ENCODE data around the gene ARHGEF25. TPM values are rescaled to one million over a fixed set of nuclear protein-coding genes. Genes with fewer than 3 reads are reported as not detected.

Gene ARHGEF25
- polyA plus RNA-seq, 1 experiment = 26.0 TPM

- POLR2A ChIA-PET = no interaction called here
- TF ChIP-seq CTCF (IDR thresholded peaks at IDR 0.05; ENCODE audit: insufficient read depth, low read depth, low read length) = no peak
- Histone ChIP-seq H3K27me3 (ENCODE audit: control insufficient read depth, insufficient read depth, low read length) (peaks cover 33% of the 10 kb centered on the region), H3K36me3 (ENCODE audit: control insufficient read depth, insufficient read depth, low read length) (no peaks in the 10 kb centered on the region), H3K4me3 (ENCODE audit: low read depth, low read length) (no peak overlapping the region)
- DNase-seq (ENCODE audit: low read depth) = no peak
- CTCF ChIA-PET = interaction anchor here (0.6 to 17.5 kb wide), 14 partner anchors 10 to 170 kb away, joined by 3 to 257 read pairs (median 4); partner anchors contain the start of genes ARHGEF25, B4GALNT1 and PIP4K2C
Measured at GRCh38 chr12:57622293-57623245, 11.3 kb downstream of the ARHGEF25 start.

DNA sequence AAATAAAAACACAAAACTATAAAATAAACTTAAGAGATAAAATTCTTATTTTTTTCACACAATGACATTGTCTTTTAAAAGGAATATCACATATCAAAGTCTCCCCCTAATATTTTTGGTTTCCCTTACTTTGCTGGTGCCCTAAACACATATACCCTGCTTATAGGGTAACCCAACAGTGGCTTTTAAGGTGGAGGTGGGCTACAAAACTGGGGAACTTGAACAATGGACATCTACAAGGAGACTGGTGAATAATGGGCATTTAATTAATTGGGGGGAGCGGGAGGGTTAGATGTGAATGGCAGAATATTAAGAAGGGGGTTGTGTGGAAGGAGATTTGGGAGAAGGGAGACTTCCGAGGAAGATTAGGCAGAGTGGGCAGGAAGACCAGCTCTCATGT, 12.2 kb downstream of the ARHGEF25 start:
- Histone ChIP-seq H3K36me3 (ENCODE audit: control insufficient read depth, insufficient read depth, low read length) (no peaks in the 10 kb centered on the region), H3K27me3 (ENCODE audit: control insufficient read depth, insufficient read depth, low read length) (peaks cover 36% of the 10 kb centered on the region), H3K4me3 (ENCODE audit: low read depth, low read length) (no peak overlapping the region)
- no peak for DNase-seq (ENCODE audit: low read depth)
- POLR2A ChIA-PET = no interaction called here
- no peak for TF ChIP-seq CTCF (IDR thresholded peaks at IDR 0.05; ENCODE audit: insufficient read depth, low read depth, low read length)
- CTCF ChIA-PET = interaction anchor here (1.2 to 17.5 kb wide), 4 partner anchors 9 to 41 kb away, joined by 3 to 257 read pairs (median 18); partner anchors contain the start of genes ARHGEF25 and B4GALNT1

DNA sequence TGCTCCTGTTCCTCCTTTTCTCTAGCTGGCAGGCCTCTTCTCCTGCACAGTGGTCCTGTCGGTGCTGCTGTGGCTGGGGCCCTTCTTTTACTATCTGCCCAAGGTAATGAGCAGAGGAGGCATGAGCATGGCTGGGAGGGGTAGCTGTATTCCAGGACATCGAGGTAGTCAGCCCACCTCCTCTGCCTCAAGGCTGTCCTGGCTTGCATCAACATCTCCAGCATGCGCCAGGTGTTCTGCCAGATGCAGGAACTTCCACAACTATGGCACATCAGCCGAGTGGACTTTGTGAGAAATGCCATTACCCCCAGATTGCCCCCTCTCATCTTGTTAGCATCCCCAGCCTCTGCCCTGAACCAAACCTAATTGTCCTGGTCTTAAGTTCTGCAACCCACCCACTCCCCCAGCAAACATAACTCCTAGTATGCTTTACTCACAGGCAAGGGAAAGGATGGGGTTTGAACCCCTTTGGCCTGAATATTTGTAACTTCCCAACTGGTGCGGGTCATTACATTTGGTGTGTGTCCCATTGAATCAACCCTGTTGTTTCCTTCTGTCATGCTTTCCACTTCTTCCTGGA, 12.7 kb downstream of the ARHGEF25 start:
- DNase-seq (ENCODE audit: low read depth) = no peak
- Histone ChIP-seq H3K27me3 (ENCODE audit: control insufficient read depth, insufficient read depth, low read length) (peaks cover 38% of the 10 kb centered on the region), H3K4me3 (ENCODE audit: low read depth, low read length) (no peak overlapping the region), H3K36me3 (ENCODE audit: control insufficient read depth, insufficient read depth, low read length) (no peaks in the 10 kb centered on the region)
- no peak for TF ChIP-seq CTCF (IDR thresholded peaks at IDR 0.05; ENCODE audit: insufficient read depth, low read depth, low read length)
- ChIA-PET POLR2A (no interaction called here), CTCF (interaction anchor here (1.2 to 17.5 kb wide), 3 partner anchors 9 to 42 kb away, joined by 6 to 257 read pairs (median 8); partner anchors contain the start of genes B4GALNT1 and PIP4K2C)

- no peak for DNase-seq (ENCODE audit: low read depth)
- Histone ChIP-seq H3K4me3 (ENCODE audit: low read depth, low read length) (no peak overlapping the region), H3K27me3 (ENCODE audit: control insufficient read depth, insufficient read depth, low read length) (peaks cover 38% of the 10 kb centered on the region), H3K36me3 (ENCODE audit: control insufficient read depth, insufficient read depth, low read length) (no peaks in the 10 kb centered on the region)
- no peak for TF ChIP-seq CTCF (IDR thresholded peaks at IDR 0.05; ENCODE audit: insufficient read depth, low read depth, low read length)
- ChIA-PET CTCF (interaction anchor here (1.2 to 17.5 kb wide), 4 partner anchors 8 to 69 kb away, joined by 3 to 257 read pairs (median 7); partner anchors contain the start of genes B4GALNT1, OS9 and PIP4K2C), POLR2A (no interaction called here)
Measured at GRCh38 chr12:57624441-57625220, 13.4 kb downstream of the ARHGEF25 start.
